Measurements from ENCODE around the gene CRYBG2. TPM values are rescaled to one million over a fixed set of nuclear protein-coding genes. Genes with fewer than 3 reads are reported as not detected.
A peak's percentile ranks its signal among the peaks of the same experiment; 100 is the strongest.
"Not testable (repeated sequence)": the region's sequence is repeated elsewhere in the genome, so short reads cannot be mapped to it uniquely, and the experiment has no call there.

CRYBG2 gene
- total RNA-seq, 1 donor from 2014 or later = 67.0 TPM

DNA sequence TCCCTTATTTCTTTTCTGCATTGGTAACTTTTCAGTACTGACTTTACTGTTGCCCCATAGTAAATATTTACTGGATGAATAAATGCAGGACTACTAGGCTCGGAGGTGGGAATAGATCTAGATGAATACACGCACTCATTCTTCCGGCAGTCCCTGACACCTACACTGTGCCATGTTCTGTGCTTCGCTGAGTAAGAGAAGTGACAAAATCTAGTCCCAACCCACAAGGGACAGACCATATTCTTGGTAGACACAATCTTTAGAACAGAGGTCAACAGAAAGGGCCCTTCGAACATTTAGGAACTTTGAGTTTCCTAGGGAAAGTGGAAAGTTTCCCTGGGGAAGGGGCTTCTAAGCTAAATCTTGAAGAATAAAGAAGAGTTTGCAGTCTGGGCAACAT, 39.4 kb downstream of the CRYBG2 start:
- Histone ChIP-seq H3K9me3 (no peaks in the 10 kb centered on the region), H3K27me3 (no peaks in the 10 kb centered on the region), H3K4me3 (no peak overlapping the region), H3K4me1 (no peaks in the 10 kb centered on the region), H3K36me3 (no peaks in the 10 kb centered on the region), H3K27ac (no peak overlapping the region)
- DNase-seq (ENCODE audit: extremely low spot score in 2 of 2) = no peak
- intact Hi-C loops (cut with DNase I) = no loop called here
- no peak for TF ChIP-seq POLR2AphosphoS5 (IDR thresholded peaks at IDR 0.05; ENCODE audit: insufficient read depth in 1 of 2, low read depth in 1 of 2)
- TF ChIP-seq POLR2A (IDR thresholded peaks at IDR 0.05) = no peak
- TF ChIP-seq, protein P1, sequence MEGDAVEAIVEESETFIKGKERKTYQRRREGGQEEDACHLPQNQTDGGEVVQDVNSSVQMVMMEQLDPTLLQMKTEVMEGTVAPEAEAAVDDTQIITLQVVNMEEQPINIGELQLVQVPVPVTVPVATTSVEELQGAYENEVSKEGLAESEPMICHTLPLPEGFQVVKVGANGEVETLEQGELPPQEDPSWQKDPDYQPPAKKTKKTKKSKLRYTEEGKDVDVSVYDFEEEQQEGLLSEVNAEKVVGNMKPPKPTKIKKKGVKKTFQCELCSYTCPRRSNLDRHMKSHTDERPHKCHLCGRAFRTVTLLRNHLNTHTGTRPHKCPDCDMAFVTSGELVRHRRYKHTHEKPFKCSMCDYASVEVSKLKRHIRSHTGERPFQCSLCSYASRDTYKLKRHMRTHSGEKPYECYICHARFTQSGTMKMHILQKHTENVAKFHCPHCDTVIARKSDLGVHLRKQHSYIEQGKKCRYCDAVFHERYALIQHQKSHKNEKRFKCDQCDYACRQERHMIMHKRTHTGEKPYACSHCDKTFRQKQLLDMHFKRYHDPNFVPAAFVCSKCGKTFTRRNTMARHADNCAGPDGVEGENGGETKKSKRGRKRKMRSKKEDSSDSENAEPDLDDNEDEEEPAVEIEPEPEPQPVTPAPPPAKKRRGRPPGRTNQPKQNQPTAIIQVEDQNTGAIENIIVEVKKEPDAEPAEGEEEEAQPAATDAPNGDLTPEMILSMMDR (IDR thresholded peaks at IDR 0.05) = no peak

GRCh38 chr1:26307966-26308899, 45.7 kb downstream of the CRYBG2 start:
- peaks cover 16% of the 10 kb centered on the region for H3K4me1 ChIP-seq
- DNase-seq (ENCODE audit: extremely low spot score in 2 of 2); H3K27me3 ChIP-seq; H3K4me3 ChIP-seq; H3K9me3 ChIP-seq; H3K27ac ChIP-seq; H3K36me3 ChIP-seq; intact Hi-C loops (cut with DNase I): not testable (repeated sequence)

GRCh38 chr1:26307363-26307781, 46.6 kb downstream of the CRYBG2 start:
- Histone ChIP-seq H3K9me3 (no peaks in the 10 kb centered on the region), H3K4me1 (peaks cover 16% of the 10 kb centered on the region), H3K27me3 (no peaks in the 10 kb centered on the region), H3K4me3 (no peak overlapping the region), H3K27ac (no peak overlapping the region), H3K36me3 (no peaks in the 10 kb centered on the region)
- TF ChIP-seq POLR2A (IDR thresholded peaks at IDR 0.05) (no peak), POLR2AphosphoS5 (IDR thresholded peaks at IDR 0.05; ENCODE audit: insufficient read depth in 1 of 2, low read depth in 1 of 2) (no peak)
- TF ChIP-seq, protein P1 (IDR thresholded peaks at IDR 0.05) = no peak
- no peak for DNase-seq (ENCODE audit: extremely low spot score in 2 of 2)
- intact Hi-C loops (cut with DNase I) = no loop called here

GRCh38 chr1:26306290-26307229, 47.4 kb downstream of the CRYBG2 start, which contains the start of gene UBXN11:
TSS of gene UBXN11 (minus strand) at chr1:26306636. CDS start at chr1:26302883, 3,753 bp downstream.
- Histone ChIP-seq H3K9me3 (no peaks in the 10 kb centered on the region), H3K36me3 (no peaks in the 10 kb centered on the region), H3K4me1 (peaks cover 16% of the 10 kb centered on the region), H3K4me3 (peak within 1 kb of the TSS; percentile 76 to 86), H3K27ac (peak within 1 kb of the TSS; percentile 42), H3K27me3 (no peaks in the 10 kb centered on the region)
- intact Hi-C loops (cut with DNase I) = no loop called here
- DNase-seq (ENCODE audit: extremely low spot score in 2 of 2) = no peak
- TF ChIP-seq POLR2AphosphoS5 (IDR thresholded peaks at IDR 0.05; ENCODE audit: insufficient read depth in 1 of 2, low read depth in 1 of 2) = peak; percentile 27 to 28
- TF ChIP-seq, protein P1 (IDR thresholded peaks at IDR 0.05) = no peak

GRCh38 chr1:26305667-26306289, 48.2 kb downstream of the CRYBG2 start:
- H3K27ac ChIP-seq = peak overlapping the region; percentile 42
- peaks cover 16% of the 10 kb centered on the region for H3K4me1 ChIP-seq
- H3K9me3 ChIP-seq = no peaks in the 10 kb centered on the region
- no peaks in the 10 kb centered on the region for H3K27me3 ChIP-seq
- TF ChIP-seq, protein P1 (IDR thresholded peaks at IDR 0.05) = no peak
- no peak for TF ChIP-seq POLR2AphosphoS5 (IDR thresholded peaks at IDR 0.05; ENCODE audit: insufficient read depth in 1 of 2, low read depth in 1 of 2)
- no peak for TF ChIP-seq POLR2A (IDR thresholded peaks at IDR 0.05)
- intact Hi-C loops (cut with DNase I) = no loop called here
- H3K4me3 ChIP-seq = peak overlapping the region; percentile 76 to 86
- no peaks in the 10 kb centered on the region for H3K36me3 ChIP-seq
- no peak for DNase-seq (ENCODE audit: extremely low spot score in 2 of 2)

Data from vagina (tissue), 2 donors.